Measurements from ENCODE around the gene NFASC.
A peak's percentile ranks its signal among the peaks of the same experiment; 100 is the strongest.

NFASC gene

GRCh38 chr1:204889681-204890383 lies 19.2 kb downstream of the NFASC start:
- no peak for DNase-seq (ENCODE audit: low spot score)

- DNase-seq (ENCODE audit: low spot score) = no peak
Observed at GRCh38 chr1:204891860-204892259, 21.2 kb downstream of the NFASC start.

GRCh38 chr1:204894031-204894430 lies 23.4 kb downstream of the NFASC start:
- no peak for DNase-seq (ENCODE audit: low spot score)

GRCh38 chr1:204894606-204895005 lies 23.9 kb downstream of the NFASC start:
- no peak for DNase-seq (ENCODE audit: low spot score)

- DNase-seq (ENCODE audit: low spot score) = no peak
Observed at GRCh38 chr1:204896023-204896422, 25.4 kb downstream of the NFASC start.

GRCh38 chr1:204896787-204897469 lies 26.3 kb downstream of the NFASC start:
- DNase-seq (ENCODE audit: low spot score) = no peak

GRCh38 chr1:204900721-204901120 lies 30.1 kb downstream of the NFASC start:
- no peak for DNase-seq (ENCODE audit: low spot score)

- no peak for DNase-seq (ENCODE audit: low spot score)
Observed at GRCh38 chr1:204902671-204903070, 32.0 kb downstream of the NFASC start.

- DNase-seq (ENCODE audit: low spot score) = no peak
Observed at GRCh38 chr1:204904228-204904810, 33.7 kb downstream of the NFASC start.

- no peak for DNase-seq (ENCODE audit: low spot score)
Observed at GRCh38 chr1:204909109-204909508, 38.4 kb downstream of the NFASC start.

- no peak for DNase-seq (ENCODE audit: low spot score)
Observed at GRCh38 chr1:204915861-204916495, 45.3 kb downstream of the NFASC start.

- no peak for DNase-seq (ENCODE audit: low spot score)
Observed at GRCh38 chr1:204917802-204918201, 47.1 kb downstream of the NFASC start.

GRCh38 chr1:204920511-204920910 lies 49.8 kb downstream of the NFASC start:
- no peak for DNase-seq (ENCODE audit: low spot score)

GRCh38 chr1:204920967-204921366 lies 50.3 kb downstream of the NFASC start:
- peak; percentile 44 for DNase-seq (ENCODE audit: low spot score)

- peak; percentile 41 for DNase-seq (ENCODE audit: low spot score)
Observed at GRCh38 chr1:204921855-204922516, 51.3 kb downstream of the NFASC start.

- peak; percentile 26 for DNase-seq (ENCODE audit: low spot score)
Observed at GRCh38 chr1:204923201-204923600, 52.5 kb downstream of the NFASC start.

GRCh38 chr1:204923626-204924012 lies 53.0 kb downstream of the NFASC start:
- no peak for DNase-seq (ENCODE audit: low spot score)

- DNase-seq (ENCODE audit: low spot score) = peak; percentile 91
Observed at GRCh38 chr1:204924013-204924759, 53.5 kb downstream of the NFASC start.

- no peak for DNase-seq (ENCODE audit: low spot score)
Observed at GRCh38 chr1:204925701-204926100, 55.0 kb downstream of the NFASC start.

- no peak for DNase-seq (ENCODE audit: low spot score)
Observed at GRCh38 chr1:204927673-204928641, 57.3 kb downstream of the NFASC start.
